ENCODE measurements around the gene CRABP2. TPM values are rescaled to one million over a fixed set of nuclear protein-coding genes. Genes with fewer than 3 reads are reported as not detected.

Gene CRABP2
- total and polyA plus RNA-seq, 2 donors (not counting 3 experiments of a cell fraction or from before 2014, with no cell fraction given) = 0.32 to 1.0 TPM

GRCh38 chr1:156660752-156661112, 44.7 kb downstream of the CRABP2 start:
- H3K79me2 ChIP-seq (ENCODE audit: control insufficient read depth, insufficient read depth, low read length) = no peaks in the 10 kb centered on the region
- peaks cover 70% of the 10 kb centered on the region for H3K4me1 ChIP-seq (ENCODE audit: control insufficient read depth, extremely low read depth, insufficient read depth, low read length)
- H3K9me1 ChIP-seq (replicated peaks; ENCODE audit: control insufficient read depth, extremely low read depth, insufficient read depth, low read length) = no peaks in the 10 kb centered on the region
- peaks cover 3 to 9% of the 10 kb centered on the region in 2 experiments for H3K27me3 ChIP-seq (ENCODE audit: control insufficient read depth in 2 of 2, insufficient read depth in 2 of 2, low read length in 2 of 2)
- peak overlapping the region; percentile 15 to 59 (median 17) for H3K4me3 ChIP-seq (replicated peaks in 1 of 3; ENCODE audit: insufficient read depth in 1 of 3, low read depth in 1 of 3, low read length in 3 of 3)
- ChIA-PET POLR2A (interaction anchor here (0.6 to 4.5 kb wide), 2 partner anchors 16 to 190 kb away, joined by 3 to 32 read pairs; partner anchors contain the start of gene NES), CTCF (interaction anchor here (1.0 to 8.7 kb wide), 9 partner anchors 13 to 267 kb away, joined by 3 to 237 read pairs (median 7); partner anchors contain the start of genes HAPLN2, ISG20L2, METTL25B and NES)
- no peaks in the 10 kb centered on the region for H3K9me3 ChIP-seq (replicated peaks; ENCODE audit: control insufficient read depth, insufficient read depth, low read length)
- dilution Hi-C loops (cut with MboI; ENCODE audit: extremely low pct_ligation_motif_present, low sequenced_read_pairs) = no loop called here
- TF ChIP-seq MYC (IDR thresholded peaks at IDR 0.05; ENCODE audit: low read depth, low read length) (no peak), POLR2AphosphoS5 (IDR thresholded peaks at IDR 0.05; ENCODE audit: insufficient read depth, low read depth, low read length) (no peak), EZH2 (IDR thresholded peaks at IDR 0.05; ENCODE audit: borderline replicate concordance, low read depth, low read length, severe bottlenecking) (no peak), JUN (IDR thresholded peaks at IDR 0.05; ENCODE audit: borderline replicate concordance, insufficient read depth, insufficient read length, low read depth) (no peak), GATA2 (IDR thresholded peaks at IDR 0.05; ENCODE audit: insufficient read depth, insufficient read length, low read depth, low read length) (no peak), POLR2A (IDR thresholded peaks at IDR 0.05; ENCODE audit: low read depth, low read length) (no peak), FOS (IDR thresholded peaks at IDR 0.05; ENCODE audit: borderline replicate concordance, insufficient read depth, low read length) (no peak), CTCF (IDR thresholded peaks at IDR 0.05; ENCODE audit: extremely low read depth in 1 of 2, insufficient read depth in 1 of 2, low read depth in 1 of 2, low read length in 2 of 2) (no peak), MAX (IDR thresholded peaks at IDR 0.05; ENCODE audit: insufficient read depth, insufficient read length) (no peak)
- no peak overlapping the region for H2AFZ ChIP-seq (ENCODE audit: low read depth, low read length)
- intact Hi-C loops (cut with micrococcal nuclease) = loop anchor here (1.0 to 2.0 kb wide), 5 partner anchors 18 to 236 kb away; no protein-coding TSS in a partner anchor
- BruUV-seq (replicated peaks) = no TSS peak
- peak overlapping the region; percentile 72 for H3K4me2 ChIP-seq (ENCODE audit: insufficient read depth, low read length)
- no peaks in the 10 kb centered on the region for H3K36me3 ChIP-seq (ENCODE audit: control insufficient read depth in 2 of 2, extremely low read depth in 1 of 2, insufficient read depth in 2 of 2, low read length in 2 of 2)
- no peak for FAIRE-seq
- DNase-seq (ENCODE audit: low read depth, low spot score) = peak; percentile 44
- H4K20me1 ChIP-seq (replicated peaks; ENCODE audit: control insufficient read depth, extremely low read depth, insufficient read depth, low read length) = no peaks in the 10 kb centered on the region
- H3K9ac ChIP-seq (replicated peaks; ENCODE audit: extremely low read depth, insufficient read depth, low read length) = peak overlapping the region; percentile 76
- peak overlapping the region; percentile 85 for H3K27ac ChIP-seq (ENCODE audit: insufficient read depth, low read depth, low read length)

Data from endothelial cell of umbilical vein (primary cell).